DMS53 (cell line): Measurements from ENCODE around the gene DCAF15.
"Not testable (repeated sequence)": the region's sequence is repeated elsewhere in the genome, so short reads cannot be mapped to it uniquely, and the experiment has no call there.

ENCODE experiments used
- DNase-seq: peaks from one replicate; lab custom pipeline; 2025; lab: John Stamatoyannopoulos, UW

Gene DCAF15

GRCh38 chr19:13959962-13960862 is 7.9 kb downstream of the DCAF15 start:
- peak; percentile 21 for DNase-seq

DNA sequence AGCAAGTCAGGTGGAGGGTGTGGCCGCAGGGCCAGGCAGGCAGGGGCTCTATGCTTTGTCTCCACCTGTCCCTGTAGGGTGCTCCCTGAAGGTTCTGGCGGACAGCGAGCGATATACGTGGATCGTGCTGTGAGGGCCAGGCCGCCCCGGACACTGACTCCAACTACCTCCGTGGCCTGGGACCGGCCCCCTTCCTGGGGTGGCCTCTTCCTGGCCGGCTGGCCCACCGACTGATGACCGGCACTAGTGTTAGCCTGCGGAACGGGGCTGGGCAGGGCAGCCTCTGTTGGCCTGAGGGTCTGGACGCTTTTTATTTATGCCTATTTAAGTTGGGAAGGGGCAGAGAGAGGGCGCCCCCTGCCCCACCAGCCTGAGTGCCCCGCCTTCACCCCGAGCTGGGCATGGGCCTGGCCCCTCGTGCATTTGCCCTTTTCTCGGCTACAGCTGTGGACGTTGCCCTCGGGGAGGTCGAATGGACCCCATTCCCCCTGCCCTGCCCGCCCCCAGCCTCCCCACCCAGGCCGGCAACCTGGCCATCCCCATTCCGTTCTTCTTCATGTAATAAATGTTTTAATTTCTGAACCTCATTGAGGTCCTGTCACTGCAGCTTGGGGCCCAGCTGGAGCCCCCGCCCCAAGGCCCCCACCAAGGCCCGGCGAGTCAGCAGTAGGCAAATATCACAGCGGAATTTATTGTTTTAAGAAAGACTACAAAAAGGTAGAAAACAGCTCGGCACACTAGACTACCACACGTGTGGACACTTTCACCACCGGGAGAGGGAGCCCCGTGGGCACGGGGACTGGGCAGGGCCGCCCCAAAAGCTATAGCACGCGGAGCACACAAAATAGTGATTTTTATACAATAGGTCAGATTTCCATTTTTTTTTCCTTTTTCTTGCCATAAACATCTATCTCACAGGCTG is 8.8 kb downstream of the DCAF15 start:
- no peak for DNase-seq

- DNase-seq: no peak
Measured at GRCh38 chr19:13961826-13962698, 9.8 kb downstream of the DCAF15 start.

DNA sequence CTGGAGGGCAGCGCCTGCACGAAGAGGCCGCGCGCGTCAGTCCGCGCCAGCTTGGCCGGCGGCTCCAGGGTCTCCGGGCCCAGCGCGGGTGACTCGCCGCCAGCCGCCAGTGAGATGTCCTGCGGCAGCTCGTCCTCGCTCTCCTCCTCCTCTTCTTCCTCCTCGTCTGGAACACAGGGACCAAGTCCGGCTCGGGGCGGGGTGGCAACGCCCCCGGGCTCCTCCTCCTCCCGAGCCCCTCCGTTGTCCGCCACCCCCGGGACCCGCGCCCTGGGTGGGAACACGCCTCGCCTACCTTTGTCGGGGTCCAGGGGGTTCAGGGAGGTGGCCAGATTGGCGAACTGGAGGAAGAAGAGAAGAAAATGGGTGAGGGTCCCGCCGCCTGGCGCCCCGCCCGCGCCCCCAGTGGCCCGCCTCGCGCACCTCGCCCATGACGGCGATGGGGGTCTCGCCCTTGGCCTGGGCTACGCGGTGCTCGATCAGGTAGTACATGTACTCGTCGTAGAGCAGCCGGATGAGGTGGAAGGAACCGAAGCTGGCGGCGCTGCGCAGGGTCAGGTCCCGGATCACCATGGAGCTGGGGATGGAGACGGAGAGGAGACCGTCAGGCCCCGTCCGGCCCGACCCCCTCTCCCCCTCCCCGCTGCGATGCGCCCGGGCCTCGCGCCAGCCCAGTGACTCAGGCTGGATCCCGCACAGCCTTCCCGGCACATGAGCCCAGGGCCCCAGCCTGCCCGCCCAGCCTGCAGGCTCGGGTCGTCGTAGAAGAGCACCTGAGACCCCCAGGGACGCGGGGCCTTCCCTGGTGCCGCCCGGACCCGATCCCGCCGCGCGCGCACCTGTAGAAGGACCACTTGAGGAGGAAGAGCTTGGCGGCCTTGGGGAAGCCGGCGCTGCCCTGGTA is 10.6 kb downstream of the DCAF15 start:
- no peak for DNase-seq

GRCh38 chr19:13963603-13964105 is 11.3 kb downstream of the DCAF15 start:
- no peak for DNase-seq

GRCh38 chr19:13964776-13965175 is 12.5 kb downstream of the DCAF15 start:
- DNase-seq: no peak

DNA sequence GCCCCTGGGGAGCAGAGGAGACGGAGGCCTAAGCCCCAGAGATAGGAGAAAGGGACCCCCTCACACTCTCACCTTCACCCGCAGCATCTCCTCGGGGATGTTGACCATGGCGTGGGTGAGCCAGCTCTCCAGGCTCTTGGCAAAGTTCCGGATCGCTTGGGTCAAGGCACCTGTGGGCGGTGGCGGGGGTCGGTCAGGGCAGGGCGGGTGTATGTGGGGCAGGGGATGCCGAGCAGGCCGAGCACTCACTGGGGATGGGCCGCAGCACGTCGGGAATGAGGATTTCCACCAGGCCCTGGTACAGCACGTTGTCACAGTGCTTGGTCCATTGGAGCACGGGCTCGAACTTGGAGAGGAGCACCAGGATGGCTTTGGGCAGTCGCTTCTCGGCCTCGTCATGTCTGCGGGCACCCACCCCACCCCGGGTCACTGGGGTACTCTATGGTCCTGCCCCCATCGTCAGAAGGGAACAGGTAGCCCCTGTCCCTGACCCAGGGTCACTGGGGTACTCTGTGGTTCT is 13.1 kb downstream of the DCAF15 start:
- DNase-seq: no peak

GRCh38 chr19:13965926-13966683 is 13.8 kb downstream of the DCAF15 start:
- DNase-seq: peak; percentile 13

GRCh38 chr19:13966684-13967128 is 14.4 kb downstream of the DCAF15 start:
- no peak for DNase-seq

DNA sequence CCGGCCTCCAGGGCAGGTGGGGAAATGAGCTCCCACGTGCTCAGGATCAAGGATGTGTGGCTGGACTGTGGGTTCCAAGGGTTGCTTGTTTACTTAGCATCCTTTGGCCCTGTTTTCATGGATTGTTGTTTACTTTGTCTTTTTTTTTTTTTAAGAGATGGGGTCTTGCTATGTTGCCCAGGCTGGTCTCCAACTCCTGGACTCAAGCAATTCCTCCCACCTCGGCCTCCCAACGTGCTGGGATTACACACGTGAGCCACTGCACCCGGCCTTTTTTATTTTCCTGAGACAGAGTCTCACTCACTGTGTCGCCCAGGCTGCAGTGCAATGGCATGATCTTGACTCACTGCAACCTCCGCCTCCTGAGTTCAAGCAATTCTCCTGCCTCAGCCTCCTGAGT is 14.9 kb downstream of the DCAF15 start:
- not testable (repeated sequence) for DNase-seq

DNA sequence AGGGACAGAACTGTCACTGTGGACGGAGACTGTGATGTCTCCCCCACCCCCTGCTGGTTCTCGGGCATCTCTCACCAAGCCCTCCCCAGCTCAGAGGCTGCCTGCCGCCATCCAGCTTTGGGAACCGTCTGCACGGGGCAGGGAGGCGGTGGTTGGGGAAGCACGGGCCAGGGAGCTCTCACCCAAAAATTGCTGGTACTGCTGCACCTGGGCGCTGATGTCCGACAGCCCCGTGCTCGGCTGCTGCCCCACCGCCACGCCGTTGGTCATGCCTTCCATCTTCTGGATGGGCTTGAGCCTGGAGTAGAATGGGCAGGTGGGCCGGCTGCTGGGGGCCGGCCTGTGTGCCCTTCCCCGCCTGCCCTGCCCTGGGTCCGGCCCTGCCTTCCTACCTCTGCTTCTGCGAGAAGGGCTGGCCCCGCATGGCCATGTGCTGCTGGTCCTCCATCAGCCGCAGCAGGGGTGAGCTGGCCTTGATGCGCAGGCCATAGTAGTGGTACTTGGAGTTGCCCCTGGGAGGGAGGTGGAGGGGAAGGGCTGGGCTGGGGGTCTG is 16.1 kb downstream of the DCAF15 start:
- no peak for DNase-seq

DNA sequence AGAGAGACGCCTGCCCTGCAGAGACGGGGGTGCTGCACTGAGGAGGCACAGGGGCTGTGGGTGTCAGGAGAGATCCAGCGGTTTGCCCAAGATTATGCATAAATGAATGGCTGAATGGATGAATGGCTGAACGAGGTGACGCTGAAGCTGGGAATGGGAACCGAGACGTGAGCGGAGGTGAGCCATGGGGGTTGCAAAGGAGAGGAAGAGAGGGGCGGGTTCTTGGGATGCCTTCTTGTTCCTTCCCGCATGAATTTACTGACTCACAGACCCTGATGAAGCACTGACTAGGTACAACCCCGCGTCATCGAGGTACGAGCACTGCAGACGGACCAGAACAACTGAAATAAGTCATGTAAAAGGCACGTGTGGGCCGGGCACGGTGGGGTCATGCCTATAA is 16.7 kb downstream of the DCAF15 start:
- DNase-seq: no peak

DNA sequence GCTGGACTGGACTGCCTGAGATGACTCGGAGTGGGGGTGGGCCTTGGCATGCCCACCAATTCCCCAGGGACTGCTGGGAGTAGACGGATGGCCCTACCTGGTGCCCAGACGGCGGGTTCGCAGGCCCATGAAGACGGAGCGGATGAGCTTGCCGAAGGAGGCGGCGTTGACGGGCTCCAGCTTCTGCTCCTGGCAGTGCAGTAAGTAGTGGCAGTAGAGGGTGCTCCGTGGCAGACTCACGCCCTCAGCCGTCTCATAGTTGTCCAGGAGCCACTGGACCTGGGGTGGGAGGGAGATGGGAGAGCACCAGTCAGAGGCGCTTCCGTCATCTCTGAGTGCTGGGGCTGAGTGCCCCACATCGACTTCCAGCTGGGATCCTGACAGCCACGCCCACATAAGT is 17.6 kb downstream of the DCAF15 start:
- no peak for DNase-seq

DNA sequence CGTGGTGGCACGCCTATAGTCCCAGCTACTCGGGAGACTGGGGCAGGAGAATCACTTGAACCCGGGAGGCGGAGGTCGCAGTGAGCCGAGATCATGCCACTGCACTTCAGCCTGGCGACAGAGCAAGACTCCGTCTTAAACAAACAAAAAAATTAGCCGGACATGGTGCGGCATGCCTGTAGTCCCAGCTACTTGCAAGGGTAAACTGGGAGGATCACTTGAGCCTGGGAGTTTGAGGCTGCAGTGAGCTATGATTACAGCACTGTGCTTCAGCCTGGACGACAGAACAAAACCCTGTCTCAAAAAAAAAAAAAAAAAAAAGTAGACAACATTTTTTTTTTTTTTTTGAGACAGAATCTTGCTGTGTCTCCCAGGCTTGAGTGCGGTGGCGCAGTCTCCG is 19.6 kb downstream of the DCAF15 start:
- not testable (repeated sequence) for DNase-seq

GRCh38 chr19:13972368-13973155 is 20.3 kb downstream of the DCAF15 start:
- DNase-seq: no peak

DNA sequence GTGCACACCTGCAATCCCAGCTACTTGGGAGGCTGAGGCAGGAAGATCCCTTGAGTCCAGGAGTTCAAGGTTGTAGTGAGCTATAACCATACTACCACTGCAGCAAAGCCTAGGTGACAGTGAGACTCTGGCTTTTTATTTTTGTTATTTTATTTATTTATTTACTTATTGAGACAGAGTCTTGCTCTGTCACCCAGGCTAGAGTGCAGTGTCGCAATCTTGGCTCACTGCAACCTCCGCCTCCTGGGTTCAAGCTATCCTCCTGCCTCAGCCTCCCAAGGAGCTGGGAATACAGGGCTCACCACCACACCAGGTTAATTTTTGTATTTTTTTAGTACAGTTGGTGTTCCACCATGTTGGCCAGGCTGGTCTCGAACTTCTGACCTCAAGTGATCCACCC is 21.2 kb downstream of the DCAF15 start:
- not testable (repeated sequence) for DNase-seq

- peak; percentile 95 for DNase-seq
Measured at GRCh38 chr19:13974073-13974472, 21.8 kb downstream of the DCAF15 start.

GRCh38 chr19:13975870-13976269 is 23.6 kb downstream of the DCAF15 start:
- no peak for DNase-seq
